ENCODE data around the gene SERPINB8. TPM values are rescaled to one million over a fixed set of nuclear protein-coding genes. Genes with fewer than 3 reads are reported as not detected.

The SERPINB8 gene
- total and polyA plus RNA-seq, 2 donors (not counting 3 experiments of a cell fraction or from before 2014, with no cell fraction given), result 15.3 to 25.7 TPM

GRCh38 chr18:63992751-63993150, 22.9 kb downstream of the SERPINB8 start:
- intact Hi-C loops (cut with micrococcal nuclease), result loop anchor here (5.0 kb wide), 1 partner anchor 475 kb away; no protein-coding TSS in a partner anchor
- Histone ChIP-seq H3K4me2 (ENCODE audit: insufficient read depth, low read length) (no peak overlapping the region), H3K4me3 (replicated peaks in 1 of 3; ENCODE audit: insufficient read depth in 1 of 3, low read depth in 1 of 3, low read length in 3 of 3) (no peak overlapping the region), H3K9ac (replicated peaks; ENCODE audit: extremely low read depth, insufficient read depth, low read length) (no peak overlapping the region), H4K20me1 (replicated peaks; ENCODE audit: control insufficient read depth, extremely low read depth, insufficient read depth, low read length) (no peaks in the 10 kb centered on the region), H3K36me3 (ENCODE audit: control insufficient read depth in 2 of 2, extremely low read depth in 1 of 2, insufficient read depth in 2 of 2, low read length in 2 of 2) (peaks cover under 1 to 4% of the 10 kb centered on the region in 2 experiments), H3K9me3 (replicated peaks; ENCODE audit: control insufficient read depth, insufficient read depth, low read length) (peaks cover 3% of the 10 kb centered on the region), H3K27ac (ENCODE audit: insufficient read depth, low read depth, low read length) (no peak overlapping the region), H3K79me2 (ENCODE audit: control insufficient read depth, insufficient read depth, low read length) (no peaks in the 10 kb centered on the region), H3K9me1 (replicated peaks; ENCODE audit: control insufficient read depth, extremely low read depth, insufficient read depth, low read length) (no peaks in the 10 kb centered on the region), H3K4me1 (ENCODE audit: control insufficient read depth, extremely low read depth, insufficient read depth, low read length) (no peaks in the 10 kb centered on the region), H2AFZ (ENCODE audit: low read depth, low read length) (no peak overlapping the region), H3K27me3 (ENCODE audit: control insufficient read depth in 2 of 2, insufficient read depth in 2 of 2, low read length in 2 of 2) (no peaks in the 10 kb centered on the region)
- ChIA-PET CTCF (interaction anchor here (0.7 kb wide), 1 partner anchor 9 kb away, joined by 3 read pairs; no protein-coding TSS in a partner anchor), POLR2A (no interaction called here)
- dilution Hi-C loops (cut with MboI; ENCODE audit: extremely low pct_ligation_motif_present, low sequenced_read_pairs), result no loop called here
- DNase-seq (ENCODE audit: low read depth, low spot score) (no peak), FAIRE-seq (no peak)
- TF ChIP-seq, protein P1, sequence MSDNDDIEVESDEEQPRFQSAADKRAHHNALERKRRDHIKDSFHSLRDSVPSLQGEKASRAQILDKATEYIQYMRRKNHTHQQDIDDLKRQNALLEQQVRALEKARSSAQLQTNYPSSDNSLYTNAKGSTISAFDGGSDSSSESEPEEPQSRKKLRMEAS (IDR thresholded peaks at IDR 0.05; ENCODE audit: insufficient read depth, insufficient read length), result no peak
- TF ChIP-seq POLR2AphosphoS5 (IDR thresholded peaks at IDR 0.05; ENCODE audit: insufficient read depth, low read depth, low read length), result no peak
- TF ChIP-seq POLR2A (IDR thresholded peaks at IDR 0.05; ENCODE audit: low read depth, low read length), result no peak
- no peak for TF ChIP-seq GATA2 (IDR thresholded peaks at IDR 0.05; ENCODE audit: insufficient read depth, insufficient read length, low read depth, low read length)
- TF ChIP-seq, protein P2, sequence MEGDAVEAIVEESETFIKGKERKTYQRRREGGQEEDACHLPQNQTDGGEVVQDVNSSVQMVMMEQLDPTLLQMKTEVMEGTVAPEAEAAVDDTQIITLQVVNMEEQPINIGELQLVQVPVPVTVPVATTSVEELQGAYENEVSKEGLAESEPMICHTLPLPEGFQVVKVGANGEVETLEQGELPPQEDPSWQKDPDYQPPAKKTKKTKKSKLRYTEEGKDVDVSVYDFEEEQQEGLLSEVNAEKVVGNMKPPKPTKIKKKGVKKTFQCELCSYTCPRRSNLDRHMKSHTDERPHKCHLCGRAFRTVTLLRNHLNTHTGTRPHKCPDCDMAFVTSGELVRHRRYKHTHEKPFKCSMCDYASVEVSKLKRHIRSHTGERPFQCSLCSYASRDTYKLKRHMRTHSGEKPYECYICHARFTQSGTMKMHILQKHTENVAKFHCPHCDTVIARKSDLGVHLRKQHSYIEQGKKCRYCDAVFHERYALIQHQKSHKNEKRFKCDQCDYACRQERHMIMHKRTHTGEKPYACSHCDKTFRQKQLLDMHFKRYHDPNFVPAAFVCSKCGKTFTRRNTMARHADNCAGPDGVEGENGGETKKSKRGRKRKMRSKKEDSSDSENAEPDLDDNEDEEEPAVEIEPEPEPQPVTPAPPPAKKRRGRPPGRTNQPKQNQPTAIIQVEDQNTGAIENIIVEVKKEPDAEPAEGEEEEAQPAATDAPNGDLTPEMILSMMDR (IDR thresholded peaks at IDR 0.05; ENCODE audit: extremely low read depth in 1 of 2, insufficient read depth in 1 of 2, low read depth in 1 of 2, low read length in 2 of 2), result no peak
- TF ChIP-seq FOS (IDR thresholded peaks at IDR 0.05; ENCODE audit: borderline replicate concordance, insufficient read depth, low read length), result no peak
- no peak for TF ChIP-seq MYC (IDR thresholded peaks at IDR 0.05; ENCODE audit: low read depth, low read length)
- no peak for TF ChIP-seq EZH2 (IDR thresholded peaks at IDR 0.05; ENCODE audit: borderline replicate concordance, low read depth, low read length, severe bottlenecking)
- TF ChIP-seq JUN (IDR thresholded peaks at IDR 0.05; ENCODE audit: borderline replicate concordance, insufficient read depth, insufficient read length, low read depth), result no peak
- BruUV-seq (replicated peaks), result no TSS peak
